Stimulated activated CD8-positive, alpha-beta memory T cell treated with anti-CD3 and anti-CD28 coated beads, Interleukin-7, amount 100 ng/mL, for 4 hours (primary cell): Measurements from ENCODE around the gene UGT1A6.

Source experiments
- DNase-seq, 2 donors: peaks; one replicate each; pipeline ENCODE4 v3.0.0-alpha.2; 2020; ENCODE audit warnings: low read depth in 2 of 2

UGT1A6 gene

GRCh38 chr2:233768076-233768475 is 75.4 kb downstream of the UGT1A6 start:
- no peak for DNase-seq

- DNase-seq, result no peak
Observed at GRCh38 chr2:233769260-233769659, 76.6 kb downstream of the UGT1A6 start.

- no peak for DNase-seq
Observed at GRCh38 chr2:233772153-233772552, 79.5 kb downstream of the UGT1A6 start.

GRCh38 chr2:233772583-233772982 is 79.9 kb downstream of the UGT1A6 start:
- DNase-seq, result no peak

- DNase-seq, result no peak
Observed at GRCh38 chr2:233773854-233774253, 81.2 kb downstream of the UGT1A6 start.

GRCh38 chr2:233775414-233775813 is 82.7 kb downstream of the UGT1A6 start:
- no peak for DNase-seq

GRCh38 chr2:233778030-233778429 is 85.3 kb downstream of the UGT1A6 start, which contains the start of gene MROH2A:
MROH2A (plus strand) TSS chr2:233778330; CDS start chr2:233779359, 1,029 bp downstream.
- no peak for DNase-seq

- DNase-seq, result no peak
Observed at GRCh38 chr2:233779722-233780121, 87.0 kb downstream of the UGT1A6 start.

GRCh38 chr2:233780771-233781170 is 88.1 kb downstream of the UGT1A6 start:
- DNase-seq, result no peak

- no peak for DNase-seq
Observed at GRCh38 chr2:233789554-233789953, 96.9 kb downstream of the UGT1A6 start.

GRCh38 chr2:233791151-233791882 is 98.6 kb downstream of the UGT1A6 start:
- DNase-seq, result no peak

GRCh38 chr2:233791883-233792329 is 99.2 kb downstream of the UGT1A6 start:
- no peak for DNase-seq

GRCh38 chr2:233792720-233793119 is 100.0 kb downstream of the UGT1A6 start:
- DNase-seq, result no peak

- no peak for DNase-seq
Observed at GRCh38 chr2:233793465-233794127, 100.9 kb downstream of the UGT1A6 start.

- no peak for DNase-seq
Observed at GRCh38 chr2:233794128-233794658, 101.5 kb downstream of the UGT1A6 start.

GRCh38 chr2:233795735-233796171 is 103.1 kb downstream of the UGT1A6 start:
- no peak for DNase-seq

GRCh38 chr2:233796254-233796653 is 103.6 kb downstream of the UGT1A6 start:
- no peak for DNase-seq

GRCh38 chr2:233798335-233799086 is 105.8 kb downstream of the UGT1A6 start:
- no peak for DNase-seq

- DNase-seq, result no peak
Observed at GRCh38 chr2:233799087-233799665, 106.5 kb downstream of the UGT1A6 start.

GRCh38 chr2:233799716-233800115 is 107.0 kb downstream of the UGT1A6 start:
- DNase-seq, result no peak

- no peak for DNase-seq
Observed at GRCh38 chr2:233800208-233800607, 107.5 kb downstream of the UGT1A6 start.
